ENCODE measurements around the gene SEMA4C. TPM values are rescaled to one million over a fixed set of nuclear protein-coding genes. Genes with fewer than 3 reads are reported as not detected.

The SEMA4C gene
- total and polyA plus RNA-seq, 9 of the 15 experiments (the other 6 are each of a cell fraction or from before 2014, with no cell fraction given), result 0.32 to 59.7 (median 23.9) TPM

- TF ChIP-seq ZC3H11A (IDR thresholded peaks at IDR 0.05; ENCODE audit: low read depth, low read length) (no peak), NCOA6 (IDR thresholded peaks at IDR 0.05) (peak; percentile 77; the same call in 1 of the 2 replicates), TBP (optimal IDR thresholded peaks at IDR 0.05; ENCODE audit: low read depth, low read length) (peak; percentile 54), PRMT5 (CRISPR knock-in tag; IDR thresholded peaks at IDR 0.05) (no peak), ZSCAN29 (IDR thresholded peaks at IDR 0.05) (0 out of 2 replicates have a peak, but pooled peaks have one; percentile 4), GABPA (tag; conservative IDR thresholded peaks at IDR 0.05; ENCODE audit: low read depth) (peak; percentile 37), SRF (CRISPR knock-in tag; IDR thresholded peaks at IDR 0.05) (0 out of 4 replicates have a peak, but pooled peaks of 1 of the 2 experiments have one; percentile 7), EHMT2 (IDR thresholded peaks at IDR 0.05) (no peak), ZNF239 (CRISPR knock-in tag; IDR thresholded peaks at IDR 0.05) (no peak), CTCFL (IDR thresholded peaks at IDR 0.05; ENCODE audit: borderline replicate concordance, insufficient read depth, low read depth, low read length, poor library complexity, severe bottlenecking) (peak; percentile 90), PKNOX1 (IDR thresholded peaks at IDR 0.05) (peak; percentile 60), IRF1 (CRISPR knock-in tag; IDR thresholded peaks at IDR 0.05; ENCODE audit: borderline replicate concordance) (no peak), RNF219 (CRISPR knock-in tag; IDR thresholded peaks at IDR 0.05) (no peak), PCBP1 (IDR thresholded peaks at IDR 0.05; ENCODE audit: low read depth, low read length, poor library complexity, severe bottlenecking) (peak; percentile 66), NFYB (IDR thresholded peaks at IDR 0.05; ENCODE audit: extremely low read depth, insufficient read length) (peak; percentile 99), E2F1 (CRISPR knock-in tag; IDR thresholded peaks at IDR 0.05) (peak; percentile 52; the same call in 1 of the 2 replicates), POLR2B (IDR thresholded peaks at IDR 0.05; ENCODE audit: low read depth, partially characterized antibody) (peak; percentile 31), NCOA1 (IDR thresholded peaks at IDR 0.05; ENCODE audit: low read depth) (no peak), BRD4 (IDR thresholded peaks at IDR 0.05) (no peak), CEBPB (tag; IDR thresholded peaks at IDR 0.05) (no peak), FOXK2 (conservative IDR thresholded peaks at IDR 0.05 in 1 of 2, IDR thresholded peaks at IDR 0.05 in 1 of 2; ENCODE audit: low read depth in 2 of 2) (peak; percentile 80)
Observed at GRCh38 chr2:96857667-96858372, 12.1 kb downstream of the SEMA4C start, which contains the start of gene ANKRD39 (continued).
